Activated CD4-positive, alpha-beta T cell treated with anti-CD3 and anti-CD28 coated beads for 24 hours (primary cell): ENCODE results near the gene GALNT17.

ENCODE experiments used
- DNase-seq, 2 donors: peaks; one replicate each; pipeline ENCODE4 v3.0.0-alpha.2; 2020; ENCODE audit warnings: low read depth in 2 of 2

The GALNT17 gene

DNA sequence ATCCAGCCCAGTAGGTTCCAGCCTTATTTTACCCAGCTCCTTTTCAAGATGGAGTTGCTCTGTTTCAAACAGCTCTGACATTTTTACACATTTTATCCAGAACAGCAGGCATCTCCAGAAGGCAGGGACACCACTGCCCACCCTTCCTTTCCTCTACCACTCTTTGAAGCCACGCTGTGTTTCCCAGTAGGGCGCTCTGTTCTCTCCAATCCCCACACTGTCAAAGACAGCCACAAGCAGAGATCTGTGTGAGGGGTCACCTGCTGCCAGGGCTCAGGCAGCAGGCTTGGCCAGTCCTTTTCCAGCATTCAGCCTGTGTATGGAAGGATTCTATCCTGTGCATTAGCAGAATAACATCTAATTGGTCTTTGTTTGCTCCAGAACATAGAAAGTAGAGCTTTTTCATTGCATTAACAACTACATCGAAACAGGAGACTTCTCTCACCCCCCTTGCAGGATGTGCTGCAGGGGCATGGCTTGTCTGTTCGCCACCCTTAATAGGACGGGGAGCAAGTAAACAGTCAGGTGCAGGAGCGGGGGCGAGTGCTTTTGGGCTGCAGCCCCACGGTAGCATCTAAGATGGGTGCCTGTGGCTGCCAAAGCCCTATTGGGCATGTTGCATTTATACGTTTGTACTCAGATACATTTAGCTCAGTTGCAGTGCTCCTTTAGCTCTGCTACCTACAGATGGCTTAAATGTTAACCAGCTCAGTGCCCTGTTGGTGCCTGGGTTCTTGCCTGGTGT, 326.1 kb downstream of the GALNT17 start:
- DNase-seq: no peak

- DNase-seq: no peak
Observed at GRCh38 chr7:71459132-71459531, 327.2 kb downstream of the GALNT17 start.

GRCh38 chr7:71461572-71461971, 329.6 kb downstream of the GALNT17 start:
- DNase-seq: no peak

DNA sequence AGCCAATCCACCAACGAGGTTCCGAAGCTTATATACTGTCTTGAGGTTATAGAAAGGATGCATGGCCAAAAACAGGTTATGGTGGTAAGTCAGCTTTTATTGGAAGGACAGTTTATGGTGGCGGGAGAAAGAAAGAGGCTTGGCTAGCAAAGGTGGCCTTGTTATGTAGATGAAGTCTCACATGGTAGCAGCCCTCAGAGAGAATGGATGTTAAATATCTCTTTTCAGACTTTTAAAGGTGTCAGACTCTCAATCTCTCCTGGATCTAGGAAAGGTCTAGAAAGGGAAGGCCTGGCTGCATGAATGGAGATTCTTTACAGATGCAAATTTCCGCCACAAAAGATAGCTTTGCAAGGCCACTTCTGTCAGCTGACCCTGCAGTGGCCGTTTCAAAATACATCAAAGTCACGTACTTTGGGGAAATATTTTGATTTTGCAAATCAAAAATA, 333.8 kb downstream of the GALNT17 start:
- DNase-seq: no peak

GRCh38 chr7:71466448-71467145, 334.7 kb downstream of the GALNT17 start:
- no peak for DNase-seq

DNA sequence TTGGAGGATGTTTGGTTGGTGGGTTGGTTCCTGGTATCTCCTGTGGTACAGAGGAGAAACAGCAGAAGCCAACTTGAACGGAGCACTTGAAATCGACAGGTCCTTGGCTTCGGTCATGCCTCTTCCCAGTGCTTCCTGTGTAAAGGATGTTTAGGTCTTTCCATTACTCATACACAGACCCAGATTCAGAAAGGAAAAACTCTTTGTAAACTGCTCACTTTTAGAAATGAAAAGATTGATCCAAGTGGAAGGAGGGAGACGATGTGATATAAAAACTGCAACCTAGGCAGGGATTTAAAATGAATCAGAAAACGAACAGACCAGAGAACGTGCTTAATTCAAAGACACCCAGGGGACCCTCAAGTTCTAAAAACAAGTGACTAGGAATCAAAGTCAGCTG, 338.4 kb downstream of the GALNT17 start:
- no peak for DNase-seq

DNA sequence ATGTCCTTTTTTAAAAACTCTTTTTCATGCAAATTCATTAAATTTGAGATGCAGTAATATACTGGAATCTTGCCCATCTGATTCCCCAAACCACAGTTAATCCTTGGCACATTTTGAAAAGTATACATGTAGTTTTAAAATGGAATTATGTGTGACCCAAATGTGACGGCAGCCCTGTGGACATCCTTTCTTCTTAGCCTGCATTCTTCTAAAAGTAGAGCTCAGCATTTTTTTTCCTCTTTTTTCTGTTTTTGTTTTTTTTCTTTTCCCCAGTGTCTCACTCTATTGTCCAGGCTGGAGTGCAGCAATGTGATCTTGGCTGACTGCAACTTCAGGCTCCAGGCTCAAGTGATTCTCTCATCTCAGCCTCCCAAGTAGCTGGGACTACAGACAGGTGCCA, 338.9 kb downstream of the GALNT17 start:
- DNase-seq: no peak

- DNase-seq: no peak
Observed at GRCh38 chr7:71472962-71473361, 341.0 kb downstream of the GALNT17 start.

DNA sequence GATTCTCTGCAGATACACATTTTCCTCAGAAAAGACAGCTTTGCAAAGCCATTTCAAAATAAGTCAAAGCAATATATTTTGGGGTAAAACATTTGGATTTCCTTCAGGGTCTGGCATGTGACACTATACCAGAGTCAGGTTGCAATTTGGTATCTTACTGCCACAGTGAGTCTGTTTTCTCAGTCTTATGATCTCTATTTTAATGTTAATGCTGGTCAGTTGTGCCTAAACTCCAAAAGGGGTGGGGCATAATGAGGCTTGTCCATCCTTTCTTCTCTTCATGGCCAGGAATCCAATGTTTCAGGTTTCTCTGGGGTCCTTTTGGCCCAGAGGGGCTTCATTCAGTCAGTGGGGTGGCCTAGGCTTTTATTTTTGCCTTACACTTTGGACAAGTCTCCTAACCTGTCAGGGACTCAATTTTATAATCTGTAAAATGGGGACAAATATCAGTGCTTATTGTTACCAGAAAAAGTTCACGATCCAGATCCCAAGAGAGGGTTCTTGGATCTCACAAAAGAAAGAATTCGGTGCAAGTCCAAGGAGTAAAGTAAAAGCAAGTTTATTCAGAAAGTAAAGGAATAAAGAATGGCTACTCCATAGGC, 341.5 kb downstream of the GALNT17 start:
- no peak for DNase-seq

DNA sequence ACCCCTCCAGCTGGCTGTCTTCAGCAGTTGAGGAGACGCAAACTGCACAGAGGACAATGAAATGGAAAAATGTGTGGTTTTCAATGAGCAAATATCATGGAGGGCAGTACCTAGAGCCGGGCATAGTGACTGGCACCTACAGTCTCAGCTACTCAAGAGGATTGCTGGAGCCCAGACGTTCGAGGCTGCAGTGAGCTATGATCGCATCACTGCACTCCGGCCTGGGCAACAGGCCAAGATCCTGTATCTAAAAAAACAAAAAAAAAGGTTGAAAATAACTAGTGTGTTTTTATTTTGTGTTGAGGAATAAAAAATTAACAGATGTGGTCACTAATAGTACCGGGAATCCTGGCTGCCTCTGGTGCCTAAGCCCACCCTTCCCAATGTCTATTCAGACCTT, 345.5 kb downstream of the GALNT17 start:
- no peak for DNase-seq

GRCh38 chr7:71479231-71479630, 347.3 kb downstream of the GALNT17 start:
- DNase-seq: no peak

GRCh38 chr7:71480791-71481190, 348.8 kb downstream of the GALNT17 start:
- DNase-seq: no peak

DNA sequence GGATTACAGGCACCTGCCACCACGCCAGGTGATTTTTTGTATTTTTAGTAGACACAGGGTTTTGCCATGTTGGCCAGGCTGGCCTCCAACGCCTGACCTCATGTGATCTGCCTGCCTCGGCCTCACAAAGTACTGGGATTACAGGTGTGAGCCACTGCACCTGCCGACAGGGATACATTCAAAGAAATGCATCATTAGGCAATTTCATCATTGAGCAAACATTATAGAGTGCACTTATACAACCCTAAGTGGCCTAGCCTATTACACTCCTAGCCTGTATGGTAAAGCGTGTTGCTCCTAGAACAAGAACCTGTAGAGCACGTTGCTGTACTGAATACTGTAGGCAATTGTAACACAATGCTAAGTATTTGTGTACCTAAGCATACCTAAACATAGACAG, 350.3 kb downstream of the GALNT17 start:
- no peak for DNase-seq

- no peak for DNase-seq
Observed at GRCh38 chr7:71484380-71484779, 352.4 kb downstream of the GALNT17 start.

DNA sequence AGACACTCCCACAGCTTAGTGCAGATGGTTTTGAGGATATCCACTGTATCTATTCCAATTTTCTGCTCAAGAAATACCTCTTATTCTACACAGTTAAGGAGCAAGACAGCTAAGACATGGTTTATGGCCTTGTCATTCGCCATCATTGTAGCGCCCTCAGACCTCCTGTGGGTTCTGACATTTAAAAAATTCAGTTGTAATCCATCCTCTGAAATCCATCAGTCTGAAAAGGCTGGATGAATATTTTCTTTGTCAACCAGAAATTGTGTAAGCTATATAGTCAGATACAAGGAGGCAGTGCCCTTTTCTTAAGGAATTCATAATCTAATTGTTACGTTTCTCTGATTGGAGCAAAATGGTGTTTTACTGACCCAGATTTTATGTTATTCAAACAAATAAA, 353.6 kb downstream of the GALNT17 start:
- no peak for DNase-seq

- DNase-seq: no peak
Observed at GRCh38 chr7:71486414-71486813, 354.5 kb downstream of the GALNT17 start.

GRCh38 chr7:71486856-71487628, 355.1 kb downstream of the GALNT17 start:
- DNase-seq: no peak

GRCh38 chr7:71488308-71488707, 356.4 kb downstream of the GALNT17 start:
- no peak for DNase-seq

DNA sequence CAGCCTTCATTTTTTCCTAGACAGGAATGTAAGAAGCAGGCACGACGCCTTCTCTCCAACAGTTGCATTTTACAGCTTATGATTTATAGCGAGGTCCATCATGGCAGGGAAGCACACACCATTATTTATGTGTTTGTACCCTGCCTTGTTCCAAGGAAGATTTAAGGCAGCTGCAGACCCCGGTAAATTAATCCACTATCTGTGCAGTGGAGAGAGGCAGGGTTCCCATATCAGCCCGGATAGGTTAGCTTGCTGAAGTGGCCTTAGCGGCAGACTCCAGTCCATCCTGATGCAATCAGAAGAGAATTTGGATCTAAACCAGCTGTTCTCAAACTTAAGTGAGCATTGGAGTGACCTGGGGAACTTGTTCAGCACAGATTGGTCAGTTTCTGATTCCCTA, 359.4 kb downstream of the GALNT17 start:
- no peak for DNase-seq

- no peak for DNase-seq
Observed at GRCh38 chr7:71495828-71496227, 363.9 kb downstream of the GALNT17 start.

- no peak for DNase-seq
Observed at GRCh38 chr7:71497256-71497946, 365.5 kb downstream of the GALNT17 start.

- DNase-seq: no peak
Observed at GRCh38 chr7:71498381-71498780, 366.4 kb downstream of the GALNT17 start.
